ENCODE results near the gene DNAH3.
"Not testable (repeated sequence)": the region's sequence is repeated elsewhere in the genome, so short reads cannot be mapped to it uniquely, and the experiment has no call there.

Gene DNAH3

DNA sequence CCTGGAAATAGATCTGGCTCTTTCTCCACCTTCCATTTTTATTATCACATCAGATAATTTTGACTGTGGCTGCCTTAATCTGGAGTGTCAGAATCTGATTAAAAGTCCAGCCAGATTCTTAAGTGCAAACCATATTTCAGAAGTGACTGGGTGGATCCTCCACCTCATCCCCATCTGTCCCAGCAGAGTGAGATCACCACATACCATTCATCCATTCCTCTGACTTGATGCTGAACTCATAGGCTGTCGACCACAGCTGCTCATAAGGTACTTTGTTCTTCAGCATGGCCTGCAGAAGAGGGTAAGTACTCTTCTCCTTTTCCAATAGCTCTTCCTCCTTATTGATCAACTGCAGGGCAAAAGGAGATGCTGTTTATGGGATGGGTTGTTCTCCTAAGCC lies 53.5 kb downstream of the DNAH3 start:
- Histone ChIP-seq H3K27ac (ENCODE audit: low read length) (no peak overlapping the region), H3K36me3 (ENCODE audit: control insufficient read depth, insufficient read depth, low read length) (no peaks in the 10 kb centered on the region), H3K9me3 (ENCODE audit: control insufficient read depth, insufficient read depth, low read length) (no peaks in the 10 kb centered on the region), H3K4me3 (ENCODE audit: low read length) (no peak overlapping the region), H3K27me3 (ENCODE audit: control insufficient read depth, insufficient read depth, low read length) (no peaks in the 10 kb centered on the region), H3K4me1 (ENCODE audit: control insufficient read depth, insufficient read depth, low read length) (no peaks in the 10 kb centered on the region; the same call in 1 of the 2 replicates)
- no CpG with 5 or more reads among the region's 1 CpG for WGBS (ENCODE audit: insufficient coverage, insufficient read length)
- DNase-seq (ENCODE audit: low read depth, low spot score): no peak

DNA sequence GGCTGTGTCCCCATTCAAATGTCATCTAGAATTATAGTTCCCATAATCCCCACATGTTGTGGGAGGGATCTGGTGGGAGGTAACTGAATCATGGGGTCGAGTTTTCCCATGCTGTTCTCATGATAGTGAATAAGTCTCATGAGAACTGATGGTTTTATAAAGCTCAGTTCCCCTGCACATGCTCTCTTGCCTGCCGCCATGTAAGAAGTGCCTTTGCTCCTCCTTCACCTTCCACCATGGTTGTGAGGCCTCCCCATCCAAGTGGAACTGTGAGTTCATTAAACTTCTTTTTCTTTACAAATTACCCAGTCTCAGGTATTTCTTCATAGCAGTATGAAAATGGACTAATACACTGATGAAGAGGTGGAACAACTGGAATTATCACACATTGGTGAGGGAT lies 55.9 kb downstream of the DNAH3 start:
- H3K36me3 ChIP-seq (ENCODE audit: control insufficient read depth, insufficient read depth, low read length); H3K9me3 ChIP-seq (ENCODE audit: control insufficient read depth, insufficient read depth, low read length); H3K4me3 ChIP-seq (ENCODE audit: low read length); H3K27me3 ChIP-seq (ENCODE audit: control insufficient read depth, insufficient read depth, low read length); H3K27ac ChIP-seq (ENCODE audit: low read length); DNase-seq (ENCODE audit: low read depth, low spot score); H3K4me1 ChIP-seq (ENCODE audit: control insufficient read depth, insufficient read depth, low read length): not testable (repeated sequence)
- no CpG with 5 or more reads among the region's 2 CpGs for WGBS (ENCODE audit: insufficient coverage, insufficient read length)

DNA sequence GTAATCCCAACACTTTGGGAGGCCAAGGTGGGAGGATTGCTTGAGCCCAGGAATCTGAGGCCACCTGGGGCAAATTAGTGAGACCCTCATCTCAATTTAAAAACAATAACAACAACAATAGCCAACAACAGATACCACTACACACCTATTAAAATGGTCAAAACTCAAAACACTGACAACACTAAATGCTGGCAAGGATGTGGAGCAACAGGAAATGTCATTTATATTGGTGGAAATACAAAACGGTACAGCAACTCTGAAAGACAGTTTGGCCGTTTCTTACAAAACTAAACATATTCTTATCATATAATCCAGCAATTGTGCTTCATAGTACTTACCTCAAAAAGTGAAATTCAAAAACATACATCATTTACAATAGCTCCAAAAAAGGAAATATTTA lies 57.7 kb downstream of the DNAH3 start:
- WGBS (ENCODE audit: insufficient coverage, insufficient read length): no CpG with 5 or more reads among the region's 2 CpGs
- Histone ChIP-seq H3K36me3 (ENCODE audit: control insufficient read depth, insufficient read depth, low read length) (no peaks in the 10 kb centered on the region), H3K27ac (ENCODE audit: low read length) (no peak overlapping the region), H3K4me3 (ENCODE audit: low read length) (no peak overlapping the region), H3K9me3 (ENCODE audit: control insufficient read depth, insufficient read depth, low read length) (no peaks in the 10 kb centered on the region), H3K4me1 (ENCODE audit: control insufficient read depth, insufficient read depth, low read length) (no peaks in the 10 kb centered on the region; the same call in 1 of the 2 replicates), H3K27me3 (ENCODE audit: control insufficient read depth, insufficient read depth, low read length) (no peaks in the 10 kb centered on the region)
- no peak for DNase-seq (ENCODE audit: low read depth, low spot score)

DNA sequence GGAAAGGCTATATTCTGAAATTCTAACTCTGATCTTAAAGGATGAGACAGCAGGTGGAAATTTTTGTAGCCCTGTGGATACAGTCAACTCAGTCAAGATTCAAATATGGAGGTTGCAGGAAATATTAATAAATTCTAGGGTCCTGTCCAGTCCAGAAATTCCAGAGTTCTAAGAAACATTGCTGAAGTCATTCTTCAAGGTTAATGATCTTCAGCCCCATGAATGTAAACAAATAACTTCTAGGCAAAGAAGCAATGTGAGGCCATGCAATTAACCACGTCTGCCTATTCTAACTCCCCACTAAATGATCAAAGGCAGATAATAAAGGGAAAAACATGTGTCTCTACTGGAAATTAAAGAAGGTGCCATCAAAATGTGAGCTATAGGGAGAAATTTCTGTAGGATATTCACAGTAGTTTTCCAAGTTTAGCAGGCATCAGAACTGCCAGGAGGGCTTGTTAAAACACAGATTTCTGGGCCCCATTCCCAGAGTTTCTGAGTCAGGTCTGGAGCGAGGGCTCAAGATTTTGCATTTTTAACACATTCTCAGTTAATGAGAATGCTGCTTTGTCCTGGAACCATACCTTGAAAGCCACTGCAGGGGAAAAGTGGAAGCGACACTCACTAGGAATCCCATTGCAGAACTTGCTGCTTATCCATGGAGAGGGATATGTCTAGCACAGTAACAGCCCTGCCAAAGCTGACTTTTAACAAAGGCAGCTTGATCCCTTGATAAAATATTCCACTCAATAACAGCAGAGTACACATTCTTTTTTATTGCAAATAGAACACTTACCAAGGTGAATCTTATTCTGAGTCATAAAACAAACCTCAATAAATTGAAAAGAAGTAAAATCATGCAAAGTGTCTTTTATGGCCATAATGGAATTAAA lies 61.8 kb downstream of the DNAH3 start:
- no peak overlapping the region for H3K27ac ChIP-seq (ENCODE audit: low read length)
- H3K27me3 ChIP-seq (ENCODE audit: control insufficient read depth, insufficient read depth, low read length): no peaks in the 10 kb centered on the region
- no CpG with 5 or more reads among the region's 3 CpGs for WGBS (ENCODE audit: insufficient coverage, insufficient read length)
- H3K36me3 ChIP-seq (ENCODE audit: control insufficient read depth, insufficient read depth, low read length): no peaks in the 10 kb centered on the region
- H3K9me3 ChIP-seq (ENCODE audit: control insufficient read depth, insufficient read depth, low read length): no peaks in the 10 kb centered on the region
- H3K4me1 ChIP-seq (ENCODE audit: control insufficient read depth, insufficient read depth, low read length): no peaks in the 10 kb centered on the region
- no peak for DNase-seq (ENCODE audit: low read depth, low spot score)
- no peak overlapping the region for H3K4me3 ChIP-seq (ENCODE audit: low read length)

DNA sequence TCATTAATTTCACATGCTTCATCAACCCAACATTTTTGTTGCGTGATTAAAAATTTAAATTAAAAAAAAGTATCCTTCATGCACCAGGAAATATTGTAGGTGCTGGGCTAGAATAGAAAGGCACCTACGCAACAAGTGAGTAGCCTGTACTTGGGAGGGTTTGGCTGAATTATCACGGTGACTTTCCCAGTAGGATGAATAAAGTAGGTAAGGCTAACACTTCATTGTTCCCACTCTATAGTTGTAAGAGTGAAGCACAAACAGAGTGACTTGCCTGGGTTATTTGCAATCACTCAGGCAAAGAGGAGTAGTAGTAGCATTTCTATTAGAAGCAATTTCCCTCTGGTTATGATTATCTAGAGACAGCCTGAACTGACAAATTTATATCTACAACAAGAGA lies 62.5 kb downstream of the DNAH3 start:
- 100% methylated on average over 1 of the region's 3 CpGs for WGBS (ENCODE audit: insufficient coverage, insufficient read length)
- Histone ChIP-seq H3K27ac (ENCODE audit: low read length) (no peak overlapping the region), H3K36me3 (ENCODE audit: control insufficient read depth, insufficient read depth, low read length) (no peaks in the 10 kb centered on the region), H3K4me1 (ENCODE audit: control insufficient read depth, insufficient read depth, low read length) (no peaks in the 10 kb centered on the region), H3K27me3 (ENCODE audit: control insufficient read depth, insufficient read depth, low read length) (no peaks in the 10 kb centered on the region), H3K9me3 (ENCODE audit: control insufficient read depth, insufficient read depth, low read length) (no peaks in the 10 kb centered on the region), H3K4me3 (ENCODE audit: low read length) (no peak overlapping the region)
- DNase-seq (ENCODE audit: low read depth, low spot score): no peak

DNA sequence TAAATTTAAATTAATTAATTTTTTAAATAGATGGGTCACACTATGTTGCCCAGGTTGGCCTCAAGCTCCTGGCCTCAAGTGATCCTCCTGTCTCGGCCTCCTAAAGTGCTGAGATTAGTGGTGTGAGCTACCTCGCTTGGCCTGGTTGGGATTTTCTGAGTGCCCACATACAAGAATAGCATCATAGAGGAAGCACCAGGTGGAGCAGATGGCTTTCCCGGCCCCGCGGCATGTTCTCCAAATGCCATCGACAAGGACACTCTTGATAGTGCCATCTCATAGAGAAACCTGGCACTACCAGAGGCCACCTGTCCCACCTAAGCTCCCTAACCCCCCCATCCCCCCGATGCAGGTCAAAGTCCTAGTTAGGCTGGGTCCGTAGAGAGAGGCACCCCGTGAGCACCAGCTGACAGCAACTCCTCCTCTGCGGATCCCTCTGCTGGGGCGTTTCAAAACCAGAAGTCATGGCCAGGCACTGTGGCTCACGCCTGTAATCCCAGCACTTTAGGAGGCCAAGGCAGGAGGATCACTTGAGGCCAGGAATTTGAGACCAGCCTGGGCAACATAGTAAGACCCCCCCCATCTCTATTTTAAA lies 65.9 kb downstream of the DNAH3 start:
- Histone ChIP-seq H3K4me3 (ENCODE audit: low read length) (no peak overlapping the region), H3K27me3 (ENCODE audit: control insufficient read depth, insufficient read depth, low read length) (no peaks in the 10 kb centered on the region), H3K27ac (ENCODE audit: low read length) (no peak overlapping the region), H3K36me3 (ENCODE audit: control insufficient read depth, insufficient read depth, low read length) (no peaks in the 10 kb centered on the region), H3K9me3 (ENCODE audit: control insufficient read depth, insufficient read depth, low read length) (no peaks in the 10 kb centered on the region), H3K4me1 (ENCODE audit: control insufficient read depth, insufficient read depth, low read length) (no peaks in the 10 kb centered on the region)
- WGBS (ENCODE audit: insufficient coverage, insufficient read length): no CpG with 5 or more reads among the region's 12 CpGs
- DNase-seq (ENCODE audit: low read depth, low spot score): no peak

DNA sequence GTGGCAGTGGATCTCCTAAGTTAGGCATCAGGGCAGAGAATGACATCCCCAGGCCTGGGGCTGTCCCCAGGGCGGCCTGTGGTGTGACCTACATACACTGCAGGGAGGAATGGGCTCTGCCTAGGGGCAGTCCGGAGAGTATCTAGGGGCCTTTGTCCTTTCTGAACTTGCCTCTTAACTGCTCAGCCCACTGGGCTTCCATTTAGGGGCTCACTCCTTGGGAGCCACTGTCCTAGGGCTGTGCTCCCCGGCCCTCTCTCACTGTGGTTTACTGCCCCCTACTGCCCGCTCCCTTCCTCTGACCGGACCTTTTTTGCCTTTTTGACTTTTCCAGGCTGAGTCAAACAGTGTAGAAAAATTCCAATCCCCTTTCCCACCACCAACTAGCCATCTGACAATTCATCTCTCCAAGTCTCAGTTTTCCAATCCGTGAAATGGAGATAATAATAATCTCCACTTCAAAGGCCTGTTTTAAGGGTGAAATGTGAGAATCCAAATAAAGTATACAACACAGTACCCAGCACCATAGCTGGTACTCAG lies 66.8 kb downstream of the DNAH3 start:
- Histone ChIP-seq H3K4me1 (ENCODE audit: control insufficient read depth, insufficient read depth, low read length) (no peaks in the 10 kb centered on the region), H3K27me3 (ENCODE audit: control insufficient read depth, insufficient read depth, low read length) (no peaks in the 10 kb centered on the region), H3K36me3 (ENCODE audit: control insufficient read depth, insufficient read depth, low read length) (no peaks in the 10 kb centered on the region), H3K27ac (ENCODE audit: low read length) (no peak overlapping the region), H3K4me3 (ENCODE audit: low read length) (no peak overlapping the region), H3K9me3 (ENCODE audit: control insufficient read depth, insufficient read depth, low read length) (no peaks in the 10 kb centered on the region)
- DNase-seq (ENCODE audit: low read depth, low spot score): peak; percentile 47
- no CpG with 5 or more reads among the region's 6 CpGs for WGBS (ENCODE audit: insufficient coverage, insufficient read length)

DNA sequence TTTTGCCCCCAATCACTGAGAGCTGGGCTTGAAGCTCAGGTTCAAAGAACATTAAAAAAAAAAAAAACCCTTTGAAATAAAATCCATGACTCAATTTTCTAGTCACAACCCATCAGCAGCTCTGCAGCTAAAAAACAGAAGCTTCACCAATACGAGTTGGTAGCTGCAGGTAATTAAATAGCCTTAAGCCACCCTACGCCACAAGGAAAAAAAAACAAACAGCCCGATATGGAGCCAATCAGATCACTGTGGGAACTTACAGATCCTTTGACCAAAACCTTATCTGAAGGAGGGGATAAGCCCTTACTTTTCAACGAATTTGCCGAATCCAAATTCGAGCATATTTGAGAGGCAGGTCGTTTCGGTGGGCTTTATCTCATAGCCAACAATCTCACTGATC lies 69.3 kb downstream of the DNAH3 start:
- no peak overlapping the region for H3K4me3 ChIP-seq (ENCODE audit: low read length)
- DNase-seq (ENCODE audit: low read depth, low spot score): no peak
- H3K4me1 ChIP-seq (ENCODE audit: control insufficient read depth, insufficient read depth, low read length): no peaks in the 10 kb centered on the region
- H3K27me3 ChIP-seq (ENCODE audit: control insufficient read depth, insufficient read depth, low read length): no peaks in the 10 kb centered on the region
- no CpG with 5 or more reads among the region's 8 CpGs for WGBS (ENCODE audit: insufficient coverage, insufficient read length)
- H3K36me3 ChIP-seq (ENCODE audit: control insufficient read depth, insufficient read depth, low read length): no peaks in the 10 kb centered on the region
- H3K9me3 ChIP-seq (ENCODE audit: control insufficient read depth, insufficient read depth, low read length): no peaks in the 10 kb centered on the region
- no peak overlapping the region for H3K27ac ChIP-seq (ENCODE audit: low read length)

DNA sequence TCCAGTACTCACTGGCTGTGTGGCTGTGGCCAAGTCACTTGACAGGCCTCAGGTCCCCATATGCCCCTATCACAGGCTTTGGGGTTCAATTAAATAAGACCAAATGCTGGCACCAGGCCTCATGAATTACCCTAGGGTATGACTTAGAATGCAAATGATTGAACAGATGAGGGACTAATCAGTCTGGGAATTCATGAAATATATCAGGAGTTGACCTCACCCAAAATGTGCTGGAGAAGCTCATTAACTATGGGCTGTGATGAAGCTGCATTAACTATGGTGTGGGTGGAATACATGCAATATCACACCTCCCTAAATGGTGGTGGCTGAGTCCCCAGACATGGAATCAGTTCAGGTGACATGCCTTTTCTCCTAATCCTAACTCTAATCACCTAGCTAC lies 72.1 kb downstream of the DNAH3 start:
- no peak overlapping the region for H3K4me3 ChIP-seq (ENCODE audit: low read length)
- DNase-seq (ENCODE audit: low read depth, low spot score): no peak
- no peaks in the 10 kb centered on the region for H3K27me3 ChIP-seq (ENCODE audit: control insufficient read depth, insufficient read depth, low read length)
- H3K36me3 ChIP-seq (ENCODE audit: control insufficient read depth, insufficient read depth, low read length): no peaks in the 10 kb centered on the region
- H3K27ac ChIP-seq (ENCODE audit: low read length): no peak overlapping the region
- H3K9me3 ChIP-seq (ENCODE audit: control insufficient read depth, insufficient read depth, low read length): no peaks in the 10 kb centered on the region
- H3K4me1 ChIP-seq (ENCODE audit: control insufficient read depth, insufficient read depth, low read length): no peaks in the 10 kb centered on the region

DNA sequence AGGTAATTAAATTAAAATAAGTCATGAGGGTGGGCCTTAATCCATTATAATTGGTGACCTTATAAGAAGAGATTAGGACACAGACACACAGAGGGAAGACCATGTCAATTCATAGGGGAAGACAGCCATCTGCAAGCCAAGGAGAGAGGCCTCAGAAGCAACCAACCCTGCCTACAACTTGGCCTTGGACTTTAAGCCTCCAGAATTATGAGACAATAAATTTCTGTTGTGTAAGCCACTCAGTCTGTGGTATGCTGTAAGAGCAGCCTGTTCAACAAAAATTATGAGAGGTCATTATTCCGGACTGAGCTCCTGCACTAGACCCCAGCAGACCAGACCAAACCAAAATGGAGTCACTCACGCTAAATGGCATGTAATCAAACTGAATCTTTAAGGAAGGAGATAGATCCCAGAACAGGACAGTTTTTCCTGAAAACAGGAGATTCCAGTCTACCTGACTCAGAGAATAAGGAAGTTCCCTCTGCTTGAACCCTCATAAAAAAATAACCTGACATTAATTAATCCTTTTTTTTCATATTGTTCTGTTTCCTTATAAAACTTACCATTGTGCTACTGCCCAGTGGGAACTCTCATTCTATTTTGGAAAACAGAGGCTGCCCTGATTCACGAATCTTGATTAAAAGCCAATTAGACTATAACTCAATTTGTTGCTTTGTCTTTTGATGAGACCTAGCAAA lies 74.3 kb downstream of the DNAH3 start:
- Histone ChIP-seq H3K9me3 (ENCODE audit: control insufficient read depth, insufficient read depth, low read length) (no peaks in the 10 kb centered on the region), H3K4me3 (ENCODE audit: low read length) (no peak overlapping the region), H3K27me3 (ENCODE audit: control insufficient read depth, insufficient read depth, low read length) (no peaks in the 10 kb centered on the region), H3K4me1 (ENCODE audit: control insufficient read depth, insufficient read depth, low read length) (no peaks in the 10 kb centered on the region), H3K36me3 (ENCODE audit: control insufficient read depth, insufficient read depth, low read length) (no peaks in the 10 kb centered on the region), H3K27ac (ENCODE audit: low read length) (no peak overlapping the region)
- DNase-seq (ENCODE audit: low read depth, low spot score): no peak
- WGBS (ENCODE audit: insufficient coverage, insufficient read length): no CpG with 5 or more reads among the region's 3 CpGs
